GM12875 (cell line): ENCODE measurements around the gene HPCAL1.
"Not testable (repeated sequence)": the region's sequence is repeated elsewhere in the genome, so short reads cannot be mapped to it uniquely, and the experiment has no call there.

Experiments
- H3K4me3 ChIP-seq: one replicate; pipeline ENCODE4 v1.5.1; 2011; ENCODE audit warnings: low read depth, low read length, control low read depth
- TF ChIP-seq, protein P1 (sequence below): IDR thresholded peaks from 2 replicates; pipeline ENCODE4 v1.5.1; 2011; ENCODE audit warnings: low read depth, mild to moderate bottlenecking, control low read depth, inconsistent platforms, low read length, moderate library complexity, borderline replicate concordance; ENCODE audit not compliant: insufficient read depth

HPCAL1 gene

DNA sequence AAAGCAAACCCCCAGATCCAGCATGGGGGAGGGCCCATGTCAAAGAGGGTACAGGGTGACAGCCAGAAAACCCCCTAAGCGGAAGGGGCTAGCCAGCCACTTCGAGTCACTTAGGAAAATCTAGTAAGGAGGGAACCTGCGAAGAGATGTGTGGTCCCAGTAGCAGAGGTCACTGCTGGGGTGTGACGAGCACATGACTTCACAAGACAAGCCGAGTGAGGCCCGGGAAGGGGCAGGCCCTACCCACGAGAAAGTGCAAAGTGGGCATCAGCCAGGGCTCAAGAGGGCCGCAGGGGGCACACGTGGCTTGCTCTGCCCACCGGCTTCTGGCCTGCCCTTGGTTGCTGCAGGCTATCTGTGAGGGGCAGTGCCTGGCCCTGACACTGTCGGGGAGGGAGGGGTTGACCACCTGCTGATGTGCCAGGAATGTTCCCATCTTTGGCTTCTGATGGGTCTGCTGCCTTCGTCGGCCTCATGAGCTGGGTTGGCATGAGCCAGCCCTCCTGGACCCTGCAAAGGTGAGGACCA is 133.9 kb downstream of the HPCAL1 start:
- TF ChIP-seq, protein P1, sequence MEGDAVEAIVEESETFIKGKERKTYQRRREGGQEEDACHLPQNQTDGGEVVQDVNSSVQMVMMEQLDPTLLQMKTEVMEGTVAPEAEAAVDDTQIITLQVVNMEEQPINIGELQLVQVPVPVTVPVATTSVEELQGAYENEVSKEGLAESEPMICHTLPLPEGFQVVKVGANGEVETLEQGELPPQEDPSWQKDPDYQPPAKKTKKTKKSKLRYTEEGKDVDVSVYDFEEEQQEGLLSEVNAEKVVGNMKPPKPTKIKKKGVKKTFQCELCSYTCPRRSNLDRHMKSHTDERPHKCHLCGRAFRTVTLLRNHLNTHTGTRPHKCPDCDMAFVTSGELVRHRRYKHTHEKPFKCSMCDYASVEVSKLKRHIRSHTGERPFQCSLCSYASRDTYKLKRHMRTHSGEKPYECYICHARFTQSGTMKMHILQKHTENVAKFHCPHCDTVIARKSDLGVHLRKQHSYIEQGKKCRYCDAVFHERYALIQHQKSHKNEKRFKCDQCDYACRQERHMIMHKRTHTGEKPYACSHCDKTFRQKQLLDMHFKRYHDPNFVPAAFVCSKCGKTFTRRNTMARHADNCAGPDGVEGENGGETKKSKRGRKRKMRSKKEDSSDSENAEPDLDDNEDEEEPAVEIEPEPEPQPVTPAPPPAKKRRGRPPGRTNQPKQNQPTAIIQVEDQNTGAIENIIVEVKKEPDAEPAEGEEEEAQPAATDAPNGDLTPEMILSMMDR = no peak
- H3K4me3 ChIP-seq = no peak overlapping the region

DNA sequence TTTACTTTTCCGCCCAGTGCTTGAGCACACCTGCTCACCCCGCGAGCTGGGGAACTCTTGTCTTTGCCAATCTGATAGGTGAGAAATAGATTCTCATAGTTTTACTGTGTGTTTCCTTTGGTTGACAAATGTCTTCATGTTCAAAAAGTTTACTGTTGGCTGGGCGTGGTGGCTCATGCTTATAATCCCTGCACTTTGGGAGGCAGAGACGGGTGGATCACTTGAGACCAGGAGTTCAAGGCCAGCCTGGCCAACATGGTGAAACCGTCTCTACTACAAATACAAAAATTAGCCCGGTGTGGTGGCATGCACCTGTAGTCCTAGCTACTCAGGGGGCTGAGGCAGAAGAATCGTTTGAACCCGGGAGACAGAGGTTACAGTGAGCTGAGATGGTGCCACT is 135.1 kb downstream of the HPCAL1 start:
- TF ChIP-seq, protein P1 = no peak
- H3K4me3 ChIP-seq = no peak overlapping the region

DNA sequence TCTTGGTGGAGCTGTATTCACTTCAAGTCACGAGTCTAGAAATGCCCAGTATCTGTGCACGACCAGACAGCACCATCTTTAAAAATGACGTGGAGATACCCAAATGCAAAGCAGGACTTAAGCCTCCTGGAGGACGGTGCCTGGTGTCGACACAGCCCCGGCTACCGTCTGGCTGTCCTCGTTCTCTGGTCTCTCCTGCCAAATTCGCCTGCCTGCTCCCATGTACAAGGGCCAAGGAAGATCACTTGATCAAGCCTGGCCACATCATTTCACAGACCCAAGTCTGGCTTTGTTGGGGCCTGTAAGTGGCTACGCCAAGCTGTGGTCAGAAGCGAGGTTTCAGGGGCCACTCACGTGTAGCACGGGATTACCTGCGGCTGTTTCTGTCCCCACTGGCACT is 136.0 kb downstream of the HPCAL1 start:
- H3K4me3 ChIP-seq = no peak overlapping the region
- TF ChIP-seq, protein P1 = no peak

DNA sequence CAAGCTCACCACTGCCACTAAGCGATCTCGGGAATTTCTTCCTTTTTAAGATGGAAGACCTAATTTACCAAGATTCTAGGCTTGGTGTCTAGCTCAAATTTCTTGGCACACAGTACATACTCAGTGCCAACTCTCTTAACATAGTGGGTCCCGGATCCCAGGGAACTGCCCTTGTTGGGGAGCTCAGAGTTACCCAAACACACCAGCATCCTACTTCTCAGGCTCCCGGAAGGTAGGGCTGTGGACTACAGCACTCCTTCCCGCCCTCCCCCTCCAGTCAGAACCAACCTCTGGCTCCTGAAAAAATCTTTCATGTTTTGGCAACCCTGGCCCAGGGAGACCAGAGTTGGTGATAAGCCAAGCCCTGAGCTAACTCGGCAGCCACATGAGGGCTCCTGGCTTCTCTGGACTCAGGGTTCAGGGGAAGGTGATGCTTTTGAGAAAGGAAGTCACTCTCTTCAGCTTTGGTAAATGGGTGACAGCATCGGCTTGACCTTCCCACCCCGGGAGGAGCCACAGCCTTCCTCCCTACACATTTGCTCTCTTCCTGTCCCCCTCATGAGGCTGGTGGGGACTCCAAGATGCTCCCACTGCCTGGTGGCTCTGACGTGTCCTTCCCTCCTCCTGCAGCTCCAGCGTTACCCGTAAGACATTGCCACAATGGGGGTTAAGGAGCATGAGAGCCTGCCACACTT is 136.6 kb downstream of the HPCAL1 start:
- no peak overlapping the region for H3K4me3 ChIP-seq
- TF ChIP-seq, protein P1 = no peak

DNA sequence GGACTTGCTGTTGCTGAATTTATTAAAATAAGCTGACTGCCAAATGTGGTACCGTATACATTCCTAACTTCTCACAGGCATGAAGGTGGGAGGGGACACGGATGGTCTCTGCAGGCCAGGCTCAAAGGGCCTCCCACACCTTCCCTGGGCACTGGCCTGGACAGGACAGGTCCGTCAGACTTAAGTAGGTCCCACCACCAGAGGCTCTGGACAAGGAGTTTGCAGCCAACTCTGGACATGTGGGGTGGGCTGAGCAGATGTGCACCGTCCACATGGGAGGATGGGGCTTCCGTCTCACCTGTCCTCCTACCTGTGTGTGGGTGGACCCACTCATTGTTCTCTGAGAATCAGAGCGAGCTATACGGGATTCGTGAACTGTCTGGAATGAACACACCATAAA is 137.3 kb downstream of the HPCAL1 start:
- TF ChIP-seq, protein P1 = no peak

DNA sequence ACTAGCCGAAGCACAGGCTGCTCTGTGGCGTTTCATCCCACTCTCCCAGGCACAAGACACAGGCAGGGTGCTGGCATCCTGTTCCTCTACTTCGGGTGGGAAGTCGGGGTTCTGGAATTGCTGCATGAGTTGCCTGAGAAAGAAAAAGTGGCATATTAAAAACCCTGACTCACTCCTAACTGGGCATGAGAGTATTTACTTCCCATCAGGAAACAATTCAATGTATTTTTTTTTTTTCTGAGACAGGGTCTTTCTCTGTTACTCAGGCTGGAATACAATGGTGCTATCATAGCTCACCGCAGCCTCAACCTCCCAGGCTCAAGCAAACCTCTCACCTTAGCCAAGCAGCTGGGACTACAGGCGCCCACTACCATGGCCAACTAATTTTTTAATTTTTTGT is 138.0 kb downstream of the HPCAL1 start:
- TF ChIP-seq, protein P1 = no peak

More for the DNA sequence above, 137.3 kb downstream of the HPCAL1 start:
- H3K4me3 ChIP-seq = no peak overlapping the region

DNA sequence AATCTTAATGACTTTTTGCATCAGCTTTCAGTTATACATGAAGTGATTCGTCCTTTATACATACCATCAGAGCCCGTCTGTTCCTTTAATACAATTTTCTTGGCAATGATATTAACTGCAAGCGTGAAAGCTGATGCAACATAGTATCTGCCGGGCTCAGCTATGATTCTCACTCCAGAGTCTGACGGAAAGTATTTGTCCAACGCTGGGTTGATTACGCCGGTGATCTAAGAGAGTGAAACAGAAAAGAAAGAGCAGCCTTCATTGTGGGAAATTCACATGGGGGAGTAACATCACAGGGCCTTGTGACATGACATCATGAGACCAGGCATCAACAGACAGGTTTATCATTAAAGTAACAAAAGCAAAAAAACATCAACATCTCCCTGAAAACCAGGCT is 139.2 kb downstream of the HPCAL1 start:
- TF ChIP-seq, protein P1 = no peak
- no peak overlapping the region for H3K4me3 ChIP-seq

More for the DNA sequence above, 138.0 kb downstream of the HPCAL1 start:
- H3K4me3 ChIP-seq = no peak overlapping the region

DNA sequence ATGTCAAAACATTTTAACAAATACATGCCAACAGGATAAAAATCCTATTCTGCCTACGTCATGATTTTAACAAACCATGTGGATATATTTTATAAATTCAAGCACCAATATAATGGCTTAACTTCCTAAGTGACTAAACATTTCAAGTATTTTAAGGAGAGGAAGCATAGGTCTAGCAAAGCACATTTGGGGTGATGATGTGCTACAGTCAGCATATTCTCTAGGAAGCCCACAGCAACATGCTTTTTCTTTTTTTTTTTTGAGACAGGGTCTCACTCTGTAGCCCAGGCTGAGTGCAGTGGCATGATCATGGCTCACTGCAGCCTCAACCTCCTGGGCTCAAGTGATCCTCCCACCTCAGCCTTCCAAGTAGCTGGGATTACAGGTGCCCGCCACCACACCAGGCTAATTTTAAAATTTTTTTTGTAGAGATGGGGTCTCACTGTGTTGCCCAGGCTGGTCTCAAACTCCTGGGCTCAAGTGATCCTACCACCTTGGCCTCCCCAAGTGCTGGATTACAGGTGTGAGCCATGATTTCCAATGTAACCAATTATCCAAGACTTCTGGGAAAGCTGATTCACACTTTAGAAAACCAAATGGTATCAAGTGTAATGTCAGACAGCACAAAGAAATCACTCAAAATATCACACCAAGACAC is 139.9 kb downstream of the HPCAL1 start:
- not testable (repeated sequence) for H3K4me3 ChIP-seq
